Liver (tissue), 9 donors: ENCODE data around the gene MGRN1. TPM values are rescaled to one million over a fixed set of nuclear protein-coding genes. Genes with fewer than 3 reads are reported as not detected.

Experiments
- DNase-seq: peaks from one replicate; pipeline ENCODE4 v3.0.0-alpha.2; 2017; ENCODE audit warnings: low spot score
- H3K27ac ChIP-seq, 2 donors: one replicate each; pipeline ENCODE4 v1.7.0; 2013; ENCODE audit warnings: inconsistent platforms in 2 of 2, low read length in 2 of 2, control low read depth in 1 of 2, low read depth in 1 of 2, mild to moderate bottlenecking in 1 of 2
- H3K27me3 ChIP-seq, 4 donors: one replicate each; pipeline versions ENCODE4 v1.6.1 to v1.7.0; 2013; ENCODE audit warnings: low read length in 3 of 4, inconsistent platforms in 1 of 4, mild to moderate bottlenecking in 1 of 4, moderate library complexity in 1 of 4; ENCODE audit not compliant: control insufficient read depth in 4 of 4, insufficient read depth in 4 of 4
- H3K36me3 ChIP-seq, 4 donors: one replicate each; pipeline versions ENCODE4 v1.6.1 to v1.7.0; 2013; ENCODE audit warnings: low read length in 3 of 4, mild to moderate bottlenecking in 3 of 4, low read depth in 1 of 4, moderate library complexity in 1 of 4; ENCODE audit not compliant: control insufficient read depth in 4 of 4, insufficient read depth in 3 of 4
- H3K4me1 ChIP-seq, 4 donors: one replicate each; pipeline versions ENCODE4 v1.6.1 to v1.7.0; 2013; ENCODE audit warnings: low read length in 3 of 4, mild to moderate bottlenecking in 3 of 4, moderate library complexity in 1 of 4; ENCODE audit not compliant: control insufficient read depth in 4 of 4, insufficient read depth in 4 of 4
- H3K4me3 ChIP-seq, 3 donors: one replicate each; pipeline versions ENCODE4 v1.6.1 to v1.7.0; 2013; ENCODE audit warnings: low read length in 3 of 3, control low read depth in 1 of 3, low read depth in 1 of 3, mild to moderate bottlenecking in 1 of 3
- H3K9ac ChIP-seq, 2 donors: one replicate each; pipeline ENCODE4 v1.7.0; 2013; ENCODE audit warnings: low read length in 2 of 2, mild to moderate bottlenecking in 2 of 2, moderate library complexity in 2 of 2, control low read depth in 1 of 2, low read depth in 1 of 2
- H3K9me3 ChIP-seq, 4 donors: one replicate each; pipeline versions ENCODE4 v1.6.1 to v1.7.0; 2013; ENCODE audit warnings: low read length in 3 of 4; ENCODE audit not compliant: control insufficient read depth in 4 of 4
- EGR1 ChIP-seq, 2 donors: IDR thresholded peaks; 2 replicates each; pipeline ENCODE4 v1.6.1; 2016 to 2018; ENCODE audit warnings: antibody characterized with exemption in 2 of 2, low read depth in 2 of 2
- FOXA1 ChIP-seq: IDR thresholded peaks from 2 replicates; pipeline ENCODE4 v1.6.1; 2016; ENCODE audit warnings: antibody characterized with exemption
- FOXA2 ChIP-seq: IDR thresholded peaks from 2 replicates; pipeline ENCODE4 v1.6.1; 2016; ENCODE audit warnings: antibody characterized with exemption
- GABPA ChIP-seq, 2 donors: IDR thresholded peaks in 1 of 2; conservative IDR thresholded peaks in 1 of 2; 2 replicates each; pipeline ENCODE4 v1.6.1; 2016; ENCODE audit warnings: antibody characterized with exemption in 2 of 2, mild to moderate bottlenecking in 1 of 2, moderate library complexity in 1 of 2
- HNF4A ChIP-seq, 2 donors: conservative IDR thresholded peaks; 2 replicates each; pipeline ENCODE4 v1.6.1; 2016; ENCODE audit warnings: antibody characterized with exemption in 2 of 2, mild to moderate bottlenecking in 2 of 2
- HNF4G ChIP-seq: IDR thresholded peaks from 2 replicates; pipeline ENCODE4 v1.6.1; 2016; ENCODE audit warnings: antibody characterized with exemption
- JUND ChIP-seq, 2 donors: IDR thresholded peaks; 2 replicates each; pipeline ENCODE4 v1.6.1; 2016; ENCODE audit warnings: antibody characterized with exemption in 2 of 2
- NR2F2 ChIP-seq: IDR thresholded peaks from 2 replicates; pipeline ENCODE4 v1.6.1; 2016; ENCODE audit warnings: antibody characterized with exemption
- RAD21 ChIP-seq, 2 donors: IDR thresholded peaks; 2 replicates each; pipeline ENCODE4 v1.6.1; 2016; ENCODE audit warnings: antibody characterized with exemption in 2 of 2, mild to moderate bottlenecking in 2 of 2
- RXRA ChIP-seq, 2 donors: IDR thresholded peaks; 2 replicates each; pipeline ENCODE4 v1.6.1; 2017 to 2018; ENCODE audit warnings: antibody characterized with exemption in 2 of 2, mild to moderate bottlenecking in 1 of 2
- SP1 ChIP-seq: IDR thresholded peaks from 2 replicates; pipeline ENCODE4 v1.6.1; 2018; ENCODE audit warnings: antibody characterized with exemption, mild to moderate bottlenecking
- TAF1 ChIP-seq: conservative IDR thresholded peaks from 2 replicates; pipeline ENCODE4 v1.6.1; 2016; ENCODE audit warnings: antibody characterized with exemption, mild to moderate bottlenecking
- YY1 ChIP-seq: IDR thresholded peaks from 2 replicates; pipeline ENCODE4 v1.6.1; 2016; ENCODE audit warnings: antibody characterized with exemption, mild to moderate bottlenecking
- WGBS: extraction: QIAGEN DNeasy Blood & Tissue Kit; methylation state at CpG from one replicate; pipeline ENCODE4 v1.1.7; 2013; 5-methylcytosine and 5-hydroxymethylcytosine counted together
- polyA plus RNA-seq, 2 donors: library from polyadenylated mRNA; stranded (reverse) in 1 of 2; unstranded in 1 of 2; fragments of 200-250 nt in 1 of 2; fragments of >200 nt in 1 of 2; fragmentation: Nextera tagmentation in 1 of 2; extraction: Ambion mirVana in 1 of 2; gene quantifications; one replicate each; pipeline versions ENCODE4 v1.2.1 to v1.2.3, GENCODE V29; 2013 to 2015
- total RNA-seq, 2 donors: library from RNA; depleted of rRNA; stranded (reverse); fragments of >200 nt; gene quantifications; one replicate each; pipeline ENCODE4 v1.2.3, GENCODE V29; 2014
- TF ChIP-seq, protein P1 (sequence below): fragments of 150-350 bp; IDR thresholded peaks from 2 replicates; pipeline ENCODE4 v1.5.1; 2017; ENCODE audit warnings: improper control_type of control experiment, low read depth, low read length; ENCODE audit not compliant: missing input control
- TF ChIP-seq, protein P2 (sequence below): IDR thresholded peaks from 2 replicates; pipeline ENCODE4 v1.6.1; 2016; ENCODE audit warnings: antibody characterized with exemption
- TF ChIP-seq, protein P3 (sequence below): IDR thresholded peaks from 2 replicates; pipeline ENCODE4 v1.6.1; 2016; ENCODE audit warnings: antibody characterized with exemption
- TF ChIP-seq, protein P4 (sequence below): IDR thresholded peaks from 2 replicates; pipeline ENCODE4 v1.6.1; 2016; ENCODE audit warnings: antibody characterized with exemption, mild to moderate bottlenecking
- TF ChIP-seq, protein P5 (sequence below): IDR thresholded peaks from 2 replicates; pipeline ENCODE4 v1.6.1; 2016; ENCODE audit warnings: antibody characterized with exemption
- donor health status: healthy.
- donor health status: healthy.
- donor health status: healthy.
- donor health status: healthy.
- donor health status: healthy.

The MGRN1 gene
- total and polyA plus RNA-seq, 4 donors: 15.9 to 35.7 (median 25.9) TPM

DNA sequence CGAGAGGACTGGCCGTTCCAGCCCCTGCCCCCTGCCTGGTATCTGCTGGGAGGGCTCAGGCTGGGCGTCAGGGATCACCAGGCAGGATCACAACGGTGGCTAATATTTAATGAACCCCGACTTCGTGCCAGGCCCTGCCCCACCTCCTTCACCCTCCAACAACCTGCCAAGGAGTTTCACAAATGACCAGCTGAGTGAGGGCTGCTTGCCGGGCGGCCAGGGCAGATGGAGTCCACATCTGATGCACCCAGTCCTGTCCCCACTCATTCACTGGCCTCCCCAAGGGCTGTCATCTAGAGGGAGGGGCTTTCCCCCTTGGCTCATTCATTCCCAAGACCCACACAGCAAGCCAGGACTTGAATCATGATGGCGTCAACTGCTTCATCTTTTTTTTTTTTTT is 27.5 kb upstream of the MGRN1 start:
- 38% methylated on average over 9 of the region's 9 CpGs for WGBS
- peaks cover 0 to 8% (median 0%) of the 10 kb centered on the region in 4 donors for H3K4me1 ChIP-seq
- TF ChIP-seq, protein P1, sequence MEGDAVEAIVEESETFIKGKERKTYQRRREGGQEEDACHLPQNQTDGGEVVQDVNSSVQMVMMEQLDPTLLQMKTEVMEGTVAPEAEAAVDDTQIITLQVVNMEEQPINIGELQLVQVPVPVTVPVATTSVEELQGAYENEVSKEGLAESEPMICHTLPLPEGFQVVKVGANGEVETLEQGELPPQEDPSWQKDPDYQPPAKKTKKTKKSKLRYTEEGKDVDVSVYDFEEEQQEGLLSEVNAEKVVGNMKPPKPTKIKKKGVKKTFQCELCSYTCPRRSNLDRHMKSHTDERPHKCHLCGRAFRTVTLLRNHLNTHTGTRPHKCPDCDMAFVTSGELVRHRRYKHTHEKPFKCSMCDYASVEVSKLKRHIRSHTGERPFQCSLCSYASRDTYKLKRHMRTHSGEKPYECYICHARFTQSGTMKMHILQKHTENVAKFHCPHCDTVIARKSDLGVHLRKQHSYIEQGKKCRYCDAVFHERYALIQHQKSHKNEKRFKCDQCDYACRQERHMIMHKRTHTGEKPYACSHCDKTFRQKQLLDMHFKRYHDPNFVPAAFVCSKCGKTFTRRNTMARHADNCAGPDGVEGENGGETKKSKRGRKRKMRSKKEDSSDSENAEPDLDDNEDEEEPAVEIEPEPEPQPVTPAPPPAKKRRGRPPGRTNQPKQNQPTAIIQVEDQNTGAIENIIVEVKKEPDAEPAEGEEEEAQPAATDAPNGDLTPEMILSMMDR: no peak
- TF ChIP-seq EGR1 (IDR thresholded peaks at IDR 0.05; ENCODE audit: low read depth in 2 of 2): no peak
- no peak for TF ChIP-seq RXRA (IDR thresholded peaks at IDR 0.05)
- no peak for TF ChIP-seq GABPA (IDR thresholded peaks at IDR 0.05 in 1 of 2, conservative IDR thresholded peaks at IDR 0.05 in 1 of 2)
- TF ChIP-seq NR2F2: no peak
- TF ChIP-seq HNF4A (conservative IDR thresholded peaks at IDR 0.05): no peak
- no peak for DNase-seq
- no peak overlapping the region for H3K4me3 ChIP-seq
- H3K9ac ChIP-seq: no peak overlapping the region
- H3K36me3 ChIP-seq: no peaks in the 10 kb centered on the region
- H3K27me3 ChIP-seq: no peaks in the 10 kb centered on the region
- no peaks in the 10 kb centered on the region for H3K9me3 ChIP-seq
- H3K27ac ChIP-seq: no peak overlapping the region

DNA sequence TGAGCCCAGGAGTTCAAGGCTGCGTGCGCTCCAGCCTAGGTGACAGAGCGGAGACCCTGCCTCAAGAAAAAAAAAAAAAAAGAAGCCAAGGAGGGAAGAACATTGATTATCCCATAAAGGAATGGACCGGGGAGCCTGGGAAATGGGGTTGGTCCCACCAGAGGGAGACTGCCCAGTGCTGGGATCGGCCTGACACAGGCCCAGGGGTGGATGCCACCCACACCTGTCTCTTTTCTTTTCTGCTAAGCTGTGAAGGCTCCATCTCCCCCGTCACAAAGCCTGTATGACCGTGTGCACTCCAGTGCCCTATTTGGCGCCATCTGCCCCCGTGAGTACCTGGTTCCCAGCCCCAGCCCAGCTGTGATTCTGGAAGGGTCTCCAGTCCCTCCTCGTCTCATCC is 25.6 kb upstream of the MGRN1 start:
- no peaks in the 10 kb centered on the region for H3K9me3 ChIP-seq
- H3K9ac ChIP-seq: no peak overlapping the region
- H3K4me3 ChIP-seq: no peak overlapping the region
- WGBS: 90% methylated on average over 10 of the region's 10 CpGs
- DNase-seq: no peak
- H3K4me1 ChIP-seq: peaks cover 0 to 8% (median 0%) of the 10 kb centered on the region in 4 donors
- H3K27ac ChIP-seq: no peak overlapping the region
- H3K36me3 ChIP-seq: no peaks in the 10 kb centered on the region
- H3K27me3 ChIP-seq: no peaks in the 10 kb centered on the region
- TF ChIP-seq, protein P2, sequence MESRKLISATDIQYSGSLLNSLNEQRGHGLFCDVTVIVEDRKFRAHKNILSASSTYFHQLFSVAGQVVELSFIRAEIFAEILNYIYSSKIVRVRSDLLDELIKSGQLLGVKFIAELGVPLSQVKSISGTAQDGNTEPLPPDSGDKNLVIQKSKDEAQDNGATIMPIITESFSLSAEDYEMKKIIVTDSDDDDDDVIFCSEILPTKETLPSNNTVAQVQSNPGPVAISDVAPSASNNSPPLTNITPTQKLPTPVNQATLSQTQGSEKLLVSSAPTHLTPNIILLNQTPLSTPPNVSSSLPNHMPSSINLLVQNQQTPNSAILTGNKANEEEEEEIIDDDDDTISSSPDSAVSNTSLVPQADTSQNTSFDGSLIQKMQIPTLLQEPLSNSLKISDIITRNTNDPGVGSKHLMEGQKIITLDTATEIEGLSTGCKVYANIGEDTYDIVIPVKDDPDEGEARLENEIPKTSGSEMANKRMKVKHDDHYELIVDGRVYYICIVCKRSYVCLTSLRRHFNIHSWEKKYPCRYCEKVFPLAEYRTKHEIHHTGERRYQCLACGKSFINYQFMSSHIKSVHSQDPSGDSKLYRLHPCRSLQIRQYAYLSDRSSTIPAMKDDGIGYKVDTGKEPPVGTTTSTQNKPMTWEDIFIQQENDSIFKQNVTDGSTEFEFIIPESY: no peak
- no peak for TF ChIP-seq SP1
- TF ChIP-seq, protein P3, sequence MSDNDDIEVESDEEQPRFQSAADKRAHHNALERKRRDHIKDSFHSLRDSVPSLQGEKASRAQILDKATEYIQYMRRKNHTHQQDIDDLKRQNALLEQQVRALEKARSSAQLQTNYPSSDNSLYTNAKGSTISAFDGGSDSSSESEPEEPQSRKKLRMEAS: no peak
- no peak for TF ChIP-seq FOXA2
- TF ChIP-seq, protein P4, sequence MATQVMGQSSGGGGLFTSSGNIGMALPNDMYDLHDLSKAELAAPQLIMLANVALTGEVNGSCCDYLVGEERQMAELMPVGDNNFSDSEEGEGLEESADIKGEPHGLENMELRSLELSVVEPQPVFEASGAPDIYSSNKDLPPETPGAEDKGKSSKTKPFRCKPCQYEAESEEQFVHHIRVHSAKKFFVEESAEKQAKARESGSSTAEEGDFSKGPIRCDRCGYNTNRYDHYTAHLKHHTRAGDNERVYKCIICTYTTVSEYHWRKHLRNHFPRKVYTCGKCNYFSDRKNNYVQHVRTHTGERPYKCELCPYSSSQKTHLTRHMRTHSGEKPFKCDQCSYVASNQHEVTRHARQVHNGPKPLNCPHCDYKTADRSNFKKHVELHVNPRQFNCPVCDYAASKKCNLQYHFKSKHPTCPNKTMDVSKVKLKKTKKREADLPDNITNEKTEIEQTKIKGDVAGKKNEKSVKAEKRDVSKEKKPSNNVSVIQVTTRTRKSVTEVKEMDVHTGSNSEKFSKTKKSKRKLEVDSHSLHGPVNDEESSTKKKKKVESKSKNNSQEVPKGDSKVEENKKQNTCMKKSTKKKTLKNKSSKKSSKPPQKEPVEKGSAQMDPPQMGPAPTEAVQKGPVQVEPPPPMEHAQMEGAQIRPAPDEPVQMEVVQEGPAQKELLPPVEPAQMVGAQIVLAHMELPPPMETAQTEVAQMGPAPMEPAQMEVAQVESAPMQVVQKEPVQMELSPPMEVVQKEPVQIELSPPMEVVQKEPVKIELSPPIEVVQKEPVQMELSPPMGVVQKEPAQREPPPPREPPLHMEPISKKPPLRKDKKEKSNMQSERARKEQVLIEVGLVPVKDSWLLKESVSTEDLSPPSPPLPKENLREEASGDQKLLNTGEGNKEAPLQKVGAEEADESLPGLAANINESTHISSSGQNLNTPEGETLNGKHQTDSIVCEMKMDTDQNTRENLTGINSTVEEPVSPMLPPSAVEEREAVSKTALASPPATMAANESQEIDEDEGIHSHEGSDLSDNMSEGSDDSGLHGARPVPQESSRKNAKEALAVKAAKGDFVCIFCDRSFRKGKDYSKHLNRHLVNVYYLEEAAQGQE: no peak
- TF ChIP-seq EGR1 (IDR thresholded peaks at IDR 0.05; ENCODE audit: low read depth in 2 of 2): no peak
- no peak for TF ChIP-seq RAD21 (IDR thresholded peaks at IDR 0.05)
- no peak for TF ChIP-seq GABPA (IDR thresholded peaks at IDR 0.05 in 1 of 2, conservative IDR thresholded peaks at IDR 0.05 in 1 of 2)
- TF ChIP-seq TAF1: no peak
- no peak for TF ChIP-seq RXRA (IDR thresholded peaks at IDR 0.05)
- TF ChIP-seq, protein P5, sequence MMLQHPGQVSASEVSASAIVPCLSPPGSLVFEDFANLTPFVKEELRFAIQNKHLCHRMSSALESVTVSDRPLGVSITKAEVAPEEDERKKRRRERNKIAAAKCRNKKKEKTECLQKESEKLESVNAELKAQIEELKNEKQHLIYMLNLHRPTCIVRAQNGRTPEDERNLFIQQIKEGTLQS: no peak
- no peak for TF ChIP-seq JUND (IDR thresholded peaks at IDR 0.05)
- no peak for TF ChIP-seq HNF4A (conservative IDR thresholded peaks at IDR 0.05)
- TF ChIP-seq HNF4G: no peak
- no peak for TF ChIP-seq NR2F2
- no peak for TF ChIP-seq FOXA1
- TF ChIP-seq, protein P1: no peak
- no peak for TF ChIP-seq YY1
